K562 (cell line): ENCODE results near the gene IFI30. TPM values are rescaled to one million over a fixed set of nuclear protein-coding genes. Genes with fewer than 3 reads are reported as not detected.

Experiments used
- AFF1 ChIP-seq, 2 experiments: fragments of 450-650 bp; IDR thresholded peaks; 2 replicates each; pipeline ENCODE4 v1.6.1; 2018; ENCODE audit warnings: mild to moderate bottlenecking in 2 of 2, low read depth in 1 of 2; ENCODE audit not compliant: partially characterized antibody in 2 of 2
- CCNT2 ChIP-seq: IDR thresholded peaks from 2 replicates; pipeline ENCODE4 v1.6.1; 2011; ENCODE audit warnings: borderline replicate concordance, low read depth, mild to moderate bottlenecking, moderate library complexity, mixed read lengths, low read length; ENCODE audit not compliant: insufficient read length; ENCODE audit errors: extremely low read depth
- DACH1 ChIP-seq: fragments of 450-650 bp; IDR thresholded peaks from 2 replicates; pipeline ENCODE4 v1.6.1; 2018; ENCODE audit not compliant: partially characterized antibody
- KDM5B ChIP-seq: fragments of 200-600 bp; sonication (generic); IDR thresholded peaks from 2 replicates; pipeline ENCODE4 v1.6.1; 2012; ENCODE audit warnings: low read depth, mild to moderate bottlenecking, moderate library complexity, low read length, control low read depth, inconsistent platforms; ENCODE audit not compliant: insufficient replicate concordance
- MCM2 ChIP-seq: fragments of 450-650 bp; IDR thresholded peaks from 2 replicates; pipeline ENCODE4 v1.6.1; 2017; ENCODE audit warnings: low read depth, mild to moderate bottlenecking
- MGA ChIP-seq: fragments of 450-650 bp; IDR thresholded peaks from 2 replicates; pipeline ENCODE4 v1.6.1; 2016; ENCODE audit warnings: mild to moderate bottlenecking, moderate library complexity
- SMARCE1 ChIP-seq: fragments of 450-650 bp; IDR thresholded peaks from 2 replicates; pipeline ENCODE4 v1.7.1; 2016; ENCODE audit warnings: mild to moderate bottlenecking
- TCF7 ChIP-seq: sonication (generic); IDR thresholded peaks from 2 replicates; pipeline ENCODE4 v1.6.1; 2016; ENCODE audit warnings: antibody characterized with exemption, borderline replicate concordance
- ZBTB7A ChIP-seq: IDR thresholded peaks from 2 replicates; pipeline ENCODE4 v1.6.1; 2011; ENCODE audit warnings: low read depth, mild to moderate bottlenecking, low read length, moderate library complexity, borderline replicate concordance; ENCODE audit not compliant: control insufficient read depth
- ZNF408 ChIP-seq: fragments of 250-450 bp; sonication (Bioruptor Pico); IDR thresholded peaks from 2 replicates; pipeline ENCODE4 v1.4.0; 2020; ENCODE audit warnings: low read depth, mild to moderate bottlenecking, moderate library complexity
- ZNF79 ChIP-seq: fragments of 250-450 bp; sonication (Bioruptor Pico); IDR thresholded peaks from 2 replicates; pipeline ENCODE4 v1.4.0; 2020; ENCODE audit warnings: low read depth, mild to moderate bottlenecking, moderate library complexity
- polyA plus RNA-seq, 8 experiments: library from polyadenylated mRNA; depleted of rRNA in 4 of 8; stranded (reverse) in 5 of 8; unstranded in 3 of 8; fragments of >200 nt; fragmentation: Nextera tagmentation in 2 of 8; fragmentation: Illumina TruSeq in 1 of 8; extraction: Ambion mirVana in 2 of 8; extraction: Trizol in 1 of 8; gene quantifications; 2 replicates each; pipeline versions ENCODE4 v1.2.1 to v1.2.3, GENCODE V29; 2011 to 2014; ENCODE audit warnings: inconsistent platforms in 1 of 8, missing spikeins in 1 of 8
- total RNA-seq, 7 experiments: library from RNA; depleted of rRNA in 6 of 7; stranded (reverse); fragments of >200 nt in 6 of 7; fragmentation: Illumina TruSeq in 2 of 7; extraction: Trizol in 2 of 7; gene quantifications; 2 replicates each; pipeline versions ENCODE4 v1.2.1 to v1.2.3, GENCODE V29; 2011 to 2021; ENCODE audit warnings: low replicate concordance in 1 of 7

The IFI30 gene
- total and polyA plus RNA-seq, 9 of the 15 experiments (the other 6 are each of a cell fraction or from before 2014, with no cell fraction given), result 63.7 to 430 (median 109) TPM

GRCh38 chr19:18205200-18205892 lies 31.7 kb downstream of the IFI30 start (continued):
- peak; percentile 14; the same call in 1 of the 2 replicates for TF ChIP-seq MGA
- no peak for TF ChIP-seq MCM2
- TF ChIP-seq CCNT2, result peak; percentile 31
- peak; percentile 32 for TF ChIP-seq KDM5B
- peak; percentile 13 for TF ChIP-seq ZBTB7A
- TF ChIP-seq ZNF79 (CRISPR knock-in tag), result no peak
- TF ChIP-seq AFF1 (IDR thresholded peaks at IDR 0.05; ENCODE audit: low read depth in 1 of 2, partially characterized antibody in 2 of 2), result no peak
- TF ChIP-seq DACH1, result no peak
- TF ChIP-seq TCF7, result no peak
- TF ChIP-seq ZNF408, result no peak
- no peak for TF ChIP-seq SMARCE1
